Measurements from ENCODE around the gene KRTAP12-3.
"Not testable (repeated sequence)": the region's sequence is repeated elsewhere in the genome, so short reads cannot be mapped to it uniquely, and the experiment has no call there.

Gene KRTAP12-3, protein sequence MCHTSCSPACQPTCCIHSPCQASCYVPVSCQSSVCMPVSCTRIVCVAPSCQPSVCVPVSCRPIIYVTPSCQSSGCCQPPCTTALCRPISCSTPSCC

DNA sequence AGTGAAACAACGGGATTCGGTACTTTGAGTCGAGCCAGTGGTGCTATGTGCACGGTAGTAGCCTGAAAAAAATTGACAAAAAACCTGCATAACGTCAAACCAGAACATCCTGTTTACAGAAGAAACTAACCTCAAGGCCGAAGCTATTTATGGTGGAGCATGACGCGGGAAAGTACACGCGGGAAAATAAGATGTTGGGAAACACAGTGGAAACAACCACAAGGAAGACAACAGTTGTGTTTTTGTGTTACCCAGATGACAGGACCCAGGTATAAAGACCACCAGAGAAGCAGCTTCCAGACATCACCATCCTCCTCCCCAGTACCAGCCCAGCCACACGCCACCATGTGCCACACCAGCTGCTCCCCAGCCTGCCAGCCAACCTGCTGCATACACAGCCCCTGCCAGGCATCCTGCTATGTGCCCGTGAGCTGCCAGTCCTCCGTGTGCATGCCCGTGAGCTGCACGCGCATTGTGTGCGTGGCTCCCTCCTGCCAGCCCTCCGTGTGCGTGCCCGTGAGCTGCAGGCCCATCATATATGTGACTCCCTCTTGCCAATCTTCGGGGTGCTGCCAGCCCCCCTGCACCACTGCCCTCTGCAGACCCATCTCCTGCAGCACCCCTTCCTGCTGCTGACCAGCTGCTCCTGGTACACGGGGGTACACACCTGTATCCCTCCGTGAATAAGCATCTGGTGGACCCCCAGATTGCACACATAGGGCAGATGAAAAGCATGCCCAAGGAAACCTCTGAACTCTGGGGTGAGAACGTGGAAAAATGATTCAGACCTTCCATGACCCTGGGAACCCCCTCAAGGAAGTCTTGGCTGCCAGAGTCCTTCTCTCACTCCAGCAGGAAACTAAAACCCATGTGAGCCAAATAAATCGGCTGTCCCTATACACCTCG lies at the start of gene KRTAP12-3:
Gene KRTAP12-3 (plus strand): TSS at position 298 of the 906 bp plus-strand sequence. CDS start 48 bp downstream, at position 346.
- peak; percentile 64 for DNase-seq

- DNase-seq = no peak
Observed at GRCh38 chr21:44609193-44609592, 48.5 kb upstream of the KRTAP12-3 start.

DNA sequence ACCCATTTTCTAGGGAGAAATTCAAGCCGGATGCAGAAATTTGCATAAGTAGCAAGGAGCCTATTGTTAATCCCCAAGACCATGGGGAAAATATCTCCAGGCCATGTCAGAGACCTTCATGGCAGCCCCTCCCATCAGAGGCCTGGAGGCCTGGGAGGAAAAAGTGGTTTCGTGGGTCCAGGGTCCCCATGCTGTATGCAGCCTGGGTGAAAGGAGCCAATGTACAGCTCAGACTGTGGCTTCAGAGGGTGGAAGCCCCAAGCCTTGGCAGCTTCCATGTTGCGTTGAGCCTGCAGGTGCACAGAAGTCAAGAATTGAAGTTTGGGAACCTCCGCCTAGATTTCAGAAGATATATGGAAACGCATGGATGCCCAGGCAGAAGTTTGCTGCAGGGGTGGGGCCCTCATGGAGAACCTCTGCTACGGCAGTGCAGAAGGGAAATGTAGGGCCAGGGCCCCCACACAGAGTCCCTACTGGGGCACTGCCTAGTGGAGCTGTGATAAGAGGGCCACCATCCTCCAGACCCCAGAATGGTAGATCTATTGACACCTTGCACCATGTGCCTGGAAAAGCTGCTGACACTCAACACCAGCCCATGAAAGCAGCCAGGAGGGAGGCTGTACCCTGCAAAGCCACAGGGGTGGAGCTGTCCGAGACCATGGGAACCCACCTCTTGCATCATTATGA lies 47.4 kb upstream of the KRTAP12-3 start:
- DNase-seq = not testable (repeated sequence)

- no peak for DNase-seq
Observed at GRCh38 chr21:44611551-44611950, 46.2 kb upstream of the KRTAP12-3 start.

- no peak for DNase-seq
Observed at GRCh38 chr21:44612029-44612486, 45.7 kb upstream of the KRTAP12-3 start, which contains the start of gene KRTAP10-8. Gene KRTAP10-8 (plus strand): TSS chr21:44612079. CDS start chr21:44612101, 22 bp downstream.

DNA sequence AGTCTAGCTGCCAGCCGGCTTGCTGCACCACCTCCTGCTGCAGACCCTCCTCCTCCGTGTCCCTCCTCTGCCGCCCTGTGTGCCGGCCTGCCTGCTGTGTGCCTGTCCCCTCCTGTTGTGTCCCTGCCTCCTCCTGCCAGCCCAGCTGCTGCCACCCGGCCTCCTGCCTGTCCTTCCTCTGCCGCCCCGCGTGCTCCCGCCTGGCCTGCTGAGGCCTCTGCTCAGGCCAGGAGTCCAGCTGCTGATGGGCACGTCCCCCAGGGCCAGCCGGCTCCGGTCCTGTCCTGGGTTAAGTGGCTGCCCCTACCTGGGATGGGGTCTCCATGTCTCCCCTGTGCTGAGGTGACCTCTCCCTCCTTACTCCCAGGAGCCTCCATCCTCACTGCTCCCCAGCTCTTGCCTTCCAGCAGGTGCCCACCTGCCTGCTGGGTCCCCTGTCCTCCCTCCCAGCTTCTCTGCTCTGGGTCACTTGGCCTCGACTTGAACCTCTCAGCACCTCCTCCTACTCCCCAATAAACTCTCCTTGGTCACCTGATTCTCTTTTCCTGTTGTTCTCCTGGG lies 45.0 kb upstream of the KRTAP12-3 start:
- DNase-seq = no peak

DNA sequence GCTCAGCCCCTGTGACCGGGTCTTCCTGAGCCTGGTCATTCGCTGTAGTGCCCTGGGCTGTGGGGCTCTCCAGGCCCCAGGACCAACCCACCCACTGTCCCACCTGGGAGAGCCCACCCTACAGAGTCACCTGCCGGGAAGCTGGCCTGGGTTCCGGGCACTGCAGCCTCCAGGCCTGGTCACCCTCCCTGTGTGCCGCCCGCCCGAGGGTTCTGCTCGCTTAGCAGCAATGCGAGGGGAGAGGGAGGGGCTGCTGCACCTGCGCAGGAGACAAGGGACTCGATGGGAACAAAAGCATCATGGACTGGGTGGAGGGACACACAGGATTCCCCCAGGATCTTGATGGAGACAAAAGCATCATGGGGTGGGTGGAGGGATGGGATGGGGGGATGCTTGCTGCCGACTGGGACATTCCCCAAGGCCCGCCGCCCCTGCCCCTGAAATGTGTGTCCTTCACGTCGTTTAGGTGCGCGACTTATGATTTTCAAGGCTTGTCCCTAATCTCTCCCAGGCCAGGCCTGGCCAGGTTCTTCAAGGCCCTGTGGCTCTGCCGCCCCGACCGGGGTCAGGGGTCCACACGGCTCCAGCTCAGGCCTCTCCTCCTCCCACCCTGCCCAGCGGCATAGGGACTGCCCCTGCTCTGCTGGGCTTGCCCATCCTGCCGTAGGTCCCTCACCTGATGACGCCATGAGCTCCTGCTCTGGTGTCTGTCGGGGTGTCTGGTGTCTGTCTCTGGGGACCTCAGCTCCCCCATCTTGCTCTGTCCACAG lies 44.2 kb upstream of the KRTAP12-3 start:
- DNase-seq = no peak

DNA sequence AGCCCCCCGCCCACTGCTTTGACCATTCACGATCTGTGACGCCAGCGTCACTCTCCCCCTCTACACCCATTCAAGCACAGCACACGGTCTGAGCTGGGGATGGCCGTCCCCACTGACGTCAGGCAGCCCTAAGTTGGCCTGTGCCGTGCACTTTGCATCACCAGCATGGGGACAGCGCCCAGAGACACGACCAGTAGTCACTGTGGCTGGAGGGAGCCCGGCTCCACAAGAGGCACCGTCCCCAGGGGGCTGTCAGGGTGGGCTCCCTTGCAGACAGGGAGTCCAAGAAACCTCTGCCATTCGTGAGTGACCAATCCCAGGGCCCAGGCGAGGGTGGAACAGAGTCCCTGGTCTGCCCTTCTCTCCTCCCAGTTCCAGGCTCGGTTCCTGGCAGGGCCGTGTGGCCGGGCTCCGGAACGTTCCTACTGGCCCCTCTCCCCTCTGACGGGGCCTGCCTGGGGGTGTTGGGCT lies 43.5 kb upstream of the KRTAP12-3 start:
- DNase-seq = no peak

DNA sequence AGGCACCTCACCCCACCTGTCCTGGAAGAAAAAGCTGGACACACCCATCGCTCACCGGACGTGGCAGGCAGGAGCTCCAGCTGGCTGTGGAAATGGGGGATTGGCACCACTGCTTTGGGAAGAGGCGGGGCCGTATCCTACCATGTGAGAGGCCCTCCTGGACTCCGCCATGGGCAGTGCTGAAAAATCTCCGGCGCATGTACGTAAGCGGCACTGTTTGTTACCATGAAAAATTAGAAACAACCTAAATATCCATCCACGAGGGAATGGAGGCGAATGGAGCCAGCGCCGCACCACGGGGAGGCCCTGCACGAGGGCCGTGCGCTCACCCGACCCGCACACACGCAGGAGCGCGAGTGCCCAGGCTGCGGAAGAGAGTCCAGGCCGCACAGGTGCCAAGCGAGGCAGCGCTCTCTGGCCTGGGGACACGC lies 42.8 kb upstream of the KRTAP12-3 start:
- DNase-seq = no peak

- DNase-seq = no peak
Observed at GRCh38 chr21:44615466-44615865, 42.3 kb upstream of the KRTAP12-3 start.

- DNase-seq = no peak
Observed at GRCh38 chr21:44615911-44616590, 41.7 kb upstream of the KRTAP12-3 start.

- no peak for DNase-seq
Observed at GRCh38 chr21:44616591-44616926, 41.2 kb upstream of the KRTAP12-3 start.

DNA sequence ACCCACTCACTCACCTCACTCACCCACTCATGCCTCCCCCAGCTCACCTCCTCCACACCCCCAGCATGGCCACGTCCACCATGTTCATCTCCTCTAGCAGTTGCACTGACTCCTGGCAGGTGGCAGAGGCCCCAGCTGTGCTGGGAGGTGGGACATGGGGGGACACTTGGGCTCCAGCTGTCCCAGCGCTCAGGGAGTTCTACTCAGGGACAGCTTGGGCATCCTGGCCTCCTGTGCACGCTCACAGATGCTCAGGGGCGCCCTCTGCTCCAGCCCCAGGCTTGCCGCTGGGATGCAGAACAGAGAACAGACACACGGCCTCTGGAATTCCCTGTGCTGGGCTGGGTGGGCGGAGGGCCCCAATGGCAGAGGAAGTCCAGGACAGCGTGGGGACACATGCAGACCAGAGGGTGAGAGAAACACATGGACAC lies 40.6 kb upstream of the KRTAP12-3 start:
- DNase-seq = no peak

DNA sequence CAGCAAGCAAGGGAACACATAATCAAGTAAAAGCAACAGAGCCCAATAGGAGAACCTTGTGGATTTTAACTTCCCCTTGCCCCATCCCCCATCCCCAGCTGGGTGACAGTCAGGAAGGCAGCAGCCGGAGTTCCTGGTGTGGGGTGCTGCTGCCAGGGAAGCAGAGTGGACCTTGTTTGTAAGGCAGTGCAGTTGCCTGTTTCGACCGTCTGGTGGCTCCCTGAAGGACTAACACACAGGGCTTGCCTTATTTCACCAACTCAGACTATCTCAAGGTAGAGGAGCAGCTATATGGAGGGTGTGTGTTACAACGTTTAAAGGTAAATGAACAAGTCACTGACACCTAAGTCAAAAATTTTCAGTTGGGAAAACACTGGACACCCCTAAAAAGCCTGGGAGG lies 39.2 kb upstream of the KRTAP12-3 start:
- DNase-seq = no peak

- DNase-seq = peak; percentile 51
Observed at GRCh38 chr21:44618909-44619308, 38.8 kb upstream of the KRTAP12-3 start.

DNA sequence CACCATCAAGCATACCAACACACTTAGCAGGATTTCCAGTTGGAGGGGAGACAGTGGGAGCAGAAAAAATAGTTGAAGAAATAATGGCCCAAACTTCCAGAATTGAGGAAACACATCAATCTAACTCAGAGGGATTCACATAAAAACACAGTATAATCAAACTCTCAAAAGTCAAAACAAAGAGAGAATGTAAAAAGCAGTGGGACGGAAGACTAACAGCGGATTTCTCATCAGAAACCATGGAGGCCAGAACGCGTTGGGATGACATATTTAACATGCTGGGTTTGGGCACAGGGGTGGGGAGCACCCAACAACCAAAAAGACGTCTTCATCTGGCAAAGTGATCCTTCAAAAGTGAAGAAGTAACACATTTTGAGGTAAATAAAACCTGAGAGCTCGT lies 37.8 kb upstream of the KRTAP12-3 start:
- no peak for DNase-seq

DNA sequence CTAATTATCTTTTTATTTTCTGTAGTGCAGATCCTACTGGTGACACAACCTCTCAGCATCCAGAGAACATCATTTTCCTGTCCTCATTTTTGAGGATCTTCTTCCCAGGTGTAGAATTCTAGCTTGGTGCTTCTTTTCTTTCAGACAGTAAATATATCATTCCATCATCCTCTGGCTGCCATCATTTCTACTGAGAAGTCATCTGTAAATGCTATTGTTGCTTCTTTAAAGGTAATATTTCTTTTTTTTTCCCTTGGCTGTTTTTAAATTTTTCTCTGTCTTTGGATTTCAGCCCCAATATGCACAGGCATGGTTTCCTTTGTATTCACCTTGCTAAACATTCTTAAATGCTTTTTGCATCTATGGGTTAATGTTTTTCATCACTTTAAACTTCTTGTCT lies 34.2 kb upstream of the KRTAP12-3 start:
- no peak for DNase-seq

DNA sequence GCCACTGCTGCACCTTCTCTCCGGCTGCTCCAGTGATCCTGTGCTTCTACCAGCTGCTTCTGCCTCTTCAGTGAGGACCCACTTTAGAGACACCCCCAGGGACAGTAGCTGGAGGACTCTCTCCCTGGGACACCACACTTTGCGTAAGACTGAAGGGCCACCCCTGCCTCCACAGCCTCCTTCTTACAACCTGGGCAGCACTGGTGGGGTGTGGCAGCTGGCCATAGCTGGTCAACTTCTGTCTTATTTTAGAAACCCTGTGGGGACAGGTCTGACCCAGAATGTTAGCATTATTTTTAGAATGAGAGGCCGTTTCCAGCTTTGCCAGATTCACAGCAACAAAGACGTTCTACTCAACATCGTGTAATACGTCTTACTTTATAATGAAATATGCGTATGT lies 32.0 kb upstream of the KRTAP12-3 start:
- no peak for DNase-seq

GRCh38 chr21:44626262-44626661 lies 31.5 kb upstream of the KRTAP12-3 start:
- DNase-seq = no peak

- no peak for DNase-seq
Observed at GRCh38 chr21:44626673-44627143, 31.0 kb upstream of the KRTAP12-3 start, which contains the start of gene KRTAP10-9. Gene KRTAP10-9 (plus strand): TSS chr21:44627093. CDS start chr21:44627172, 79 bp downstream.

GRCh38 chr21:44627181-44627822 lies 30.4 kb upstream of the KRTAP12-3 start:
- DNase-seq = not testable (repeated sequence)

Measured in activated CD4-positive, alpha-beta T cell treated with anti-CD3 and anti-CD28 coated beads, Interleukin-2, amount 50 U/mL, for 1 hour (primary cell).